ENCODE data around the gene TEKT3. TPM values are rescaled to one million over a fixed set of nuclear protein-coding genes. Genes with fewer than 3 reads are reported as not detected.

Gene TEKT3
- total RNA-seq, 1 experiment from 2014 or later: not detected

- peaks cover 36% of the 10 kb centered on the region; the same call in 1 of the 2 replicates for H3K27me3 ChIP-seq (ENCODE audit: insufficient read depth, low read depth)
- H4K20me1 ChIP-seq (ENCODE audit: insufficient read depth): no peaks in the 10 kb centered on the region
- no peaks in the 10 kb centered on the region for H3K36me3 ChIP-seq (ENCODE audit: low read depth)
- no peak for DNase-seq
- no peaks in the 10 kb centered on the region for H3K9me2 ChIP-seq (ENCODE audit: insufficient read depth)
- intact Hi-C loops (cut with micrococcal nuclease; ENCODE audit: unreplicated experiment): no loop called here
- BruUV-seq (replicated peaks): no TSS peak
- TF ChIP-seq EZH2 (IDR thresholded peaks at IDR 0.05; ENCODE audit: low read depth) (no peak), CTCF (conservative IDR thresholded peaks at IDR 0.05) (no peak)
- H3K4me1 ChIP-seq (replicated peaks; ENCODE audit: insufficient read depth): no peaks in the 10 kb centered on the region
- ChIA-PET POLR2A (ENCODE audit: unreplicated experiment) (no interaction called here), CTCF (interaction anchor here (0.6 kb wide), 1 partner anchor 838 kb away, joined by 6 read pairs; no protein-coding TSS in a partner anchor)
- no peak overlapping the region for H2AFZ ChIP-seq
- no peaks in the 10 kb centered on the region for H3K9me3 ChIP-seq (ENCODE audit: insufficient read depth, low read depth)
- no peaks in the 10 kb centered on the region for H3K79me2 ChIP-seq (ENCODE audit: low read depth)
- no peak overlapping the region for H3K4me2 ChIP-seq
- no peak overlapping the region for H3K27ac ChIP-seq
- no peaks in the 10 kb centered on the region for H3F3A ChIP-seq (ENCODE audit: insufficient read depth, low read depth)
- no peak overlapping the region for H3K4me3 ChIP-seq
These were observed 36.2 kb upstream of the TEKT3 start for GRCh38 chr17:15377616-15378015.

GRCh38 chr17:15377200-15377599 lies 35.8 kb upstream of the TEKT3 start:
- intact Hi-C loops (cut with micrococcal nuclease; ENCODE audit: unreplicated experiment): no loop called here
- Histone ChIP-seq H3K36me3 (ENCODE audit: low read depth) (no peaks in the 10 kb centered on the region), H3F3A (ENCODE audit: insufficient read depth, low read depth) (no peaks in the 10 kb centered on the region), H3K4me2 (no peak overlapping the region), H3K79me2 (ENCODE audit: low read depth) (no peaks in the 10 kb centered on the region), H3K27me3 (ENCODE audit: insufficient read depth, low read depth) (peaks cover 36% of the 10 kb centered on the region; the same call in 1 of the 2 replicates), H3K9me3 (ENCODE audit: insufficient read depth, low read depth) (no peaks in the 10 kb centered on the region), H3K4me1 (replicated peaks; ENCODE audit: insufficient read depth) (no peaks in the 10 kb centered on the region), H3K4me3 (no peak overlapping the region), H3K27ac (no peak overlapping the region), H3K9me2 (ENCODE audit: insufficient read depth) (no peaks in the 10 kb centered on the region), H4K20me1 (ENCODE audit: insufficient read depth) (no peaks in the 10 kb centered on the region), H2AFZ (no peak overlapping the region)
- no TSS peak for BruUV-seq (replicated peaks)
- ChIA-PET CTCF (interaction anchor here (0.6 kb wide), 1 partner anchor 837 kb away, joined by 6 read pairs; no protein-coding TSS in a partner anchor), POLR2A (ENCODE audit: unreplicated experiment) (no interaction called here)
- no peak for DNase-seq
- no peak for TF ChIP-seq EZH2 (IDR thresholded peaks at IDR 0.05; ENCODE audit: low read depth)
- TF ChIP-seq CTCF (conservative IDR thresholded peaks at IDR 0.05): no peak

GRCh38 chr17:15371376-15372130 lies 30.2 kb upstream of the TEKT3 start:
- H3K9me2 ChIP-seq (ENCODE audit: insufficient read depth): no peaks in the 10 kb centered on the region
- POLR2A ChIA-PET (ENCODE audit: unreplicated experiment): no interaction called here
- TF ChIP-seq EZH2 (IDR thresholded peaks at IDR 0.05; ENCODE audit: low read depth): no peak
- no peak for TF ChIP-seq CTCF (conservative IDR thresholded peaks at IDR 0.05)
- DNase-seq: no peak
- intact Hi-C loops (cut with micrococcal nuclease; ENCODE audit: unreplicated experiment): no loop called here
- H3F3A ChIP-seq (ENCODE audit: insufficient read depth, low read depth): no peaks in the 10 kb centered on the region
- BruUV-seq (replicated peaks): no TSS peak
- H3K4me1 ChIP-seq (replicated peaks; ENCODE audit: insufficient read depth): no peaks in the 10 kb centered on the region
- CTCF ChIA-PET: no interaction called here
- H3K4me3 ChIP-seq: no peak overlapping the region
- H2AFZ ChIP-seq: no peak overlapping the region
- peaks cover 37% of the 10 kb centered on the region for H3K27me3 ChIP-seq (ENCODE audit: insufficient read depth, low read depth)
- H4K20me1 ChIP-seq (ENCODE audit: insufficient read depth): no peaks in the 10 kb centered on the region
- H3K9me3 ChIP-seq (ENCODE audit: insufficient read depth, low read depth): no peaks in the 10 kb centered on the region
- no peak overlapping the region for H3K27ac ChIP-seq
- H3K4me2 ChIP-seq: no peak overlapping the region
- no peaks in the 10 kb centered on the region for H3K36me3 ChIP-seq (ENCODE audit: low read depth)
- H3K79me2 ChIP-seq (ENCODE audit: low read depth): no peaks in the 10 kb centered on the region
